Keratinocyte (primary cell): ENCODE measurements around the gene ATP9B.

Experiments used
- EZH2 ChIP-seq: IDR thresholded peaks from one replicate; pipeline ENCODE4 v1.6.1; 2012; ENCODE audit warnings: inconsistent platforms, mild to moderate bottlenecking, low read length, moderate library complexity
- TF ChIP-seq, protein P1 (sequence below), 3 experiments: IDR thresholded peaks in 1 of 3; conservative IDR thresholded peaks in 1 of 3; optimal IDR thresholded peaks in 1 of 3; 2 replicates in 2 of 3; 3 replicates in 1 of 3; pipeline versions ENCODE3 to v1.5.1; 2011; ENCODE audit warnings: low read length in 3 of 3, mild to moderate bottlenecking in 3 of 3, moderate library complexity in 2 of 3, control low read depth in 1 of 3, inconsistent platforms in 1 of 3; ENCODE audit not compliant: insufficient read depth in 2 of 3; ENCODE audit errors: extremely low read depth in 1 of 3

- TF ChIP-seq, protein P1, sequence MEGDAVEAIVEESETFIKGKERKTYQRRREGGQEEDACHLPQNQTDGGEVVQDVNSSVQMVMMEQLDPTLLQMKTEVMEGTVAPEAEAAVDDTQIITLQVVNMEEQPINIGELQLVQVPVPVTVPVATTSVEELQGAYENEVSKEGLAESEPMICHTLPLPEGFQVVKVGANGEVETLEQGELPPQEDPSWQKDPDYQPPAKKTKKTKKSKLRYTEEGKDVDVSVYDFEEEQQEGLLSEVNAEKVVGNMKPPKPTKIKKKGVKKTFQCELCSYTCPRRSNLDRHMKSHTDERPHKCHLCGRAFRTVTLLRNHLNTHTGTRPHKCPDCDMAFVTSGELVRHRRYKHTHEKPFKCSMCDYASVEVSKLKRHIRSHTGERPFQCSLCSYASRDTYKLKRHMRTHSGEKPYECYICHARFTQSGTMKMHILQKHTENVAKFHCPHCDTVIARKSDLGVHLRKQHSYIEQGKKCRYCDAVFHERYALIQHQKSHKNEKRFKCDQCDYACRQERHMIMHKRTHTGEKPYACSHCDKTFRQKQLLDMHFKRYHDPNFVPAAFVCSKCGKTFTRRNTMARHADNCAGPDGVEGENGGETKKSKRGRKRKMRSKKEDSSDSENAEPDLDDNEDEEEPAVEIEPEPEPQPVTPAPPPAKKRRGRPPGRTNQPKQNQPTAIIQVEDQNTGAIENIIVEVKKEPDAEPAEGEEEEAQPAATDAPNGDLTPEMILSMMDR (optimal IDR thresholded peaks at IDR 0.05 in 1 of 3, IDR thresholded peaks at IDR 0.05 in 1 of 3, conservative IDR thresholded peaks at IDR 0.05 in 1 of 3; ENCODE audit: extremely low read depth in 1 of 3, insufficient read depth in 2 of 3, low read length in 3 of 3), result no peak
- TF ChIP-seq EZH2, result no peak
These were observed 48.6 kb downstream of the ATP9B start for GRCh38 chr18:79117788-79118187.
